HG03460 (cell line): ENCODE measurements around the gene PARP8.
"Not testable (repeated sequence)": the region's sequence is repeated elsewhere in the genome, so short reads cannot be mapped to it uniquely, and the experiment has no call there.

Experiments
- ATAC-seq: cut with Tn5 transposase; IDR thresholded peaks from one replicate; pipeline ENCODE4 v1.9.1; 2021; ENCODE audit not compliant: unreplicated experiment

PARP8 gene

DNA sequence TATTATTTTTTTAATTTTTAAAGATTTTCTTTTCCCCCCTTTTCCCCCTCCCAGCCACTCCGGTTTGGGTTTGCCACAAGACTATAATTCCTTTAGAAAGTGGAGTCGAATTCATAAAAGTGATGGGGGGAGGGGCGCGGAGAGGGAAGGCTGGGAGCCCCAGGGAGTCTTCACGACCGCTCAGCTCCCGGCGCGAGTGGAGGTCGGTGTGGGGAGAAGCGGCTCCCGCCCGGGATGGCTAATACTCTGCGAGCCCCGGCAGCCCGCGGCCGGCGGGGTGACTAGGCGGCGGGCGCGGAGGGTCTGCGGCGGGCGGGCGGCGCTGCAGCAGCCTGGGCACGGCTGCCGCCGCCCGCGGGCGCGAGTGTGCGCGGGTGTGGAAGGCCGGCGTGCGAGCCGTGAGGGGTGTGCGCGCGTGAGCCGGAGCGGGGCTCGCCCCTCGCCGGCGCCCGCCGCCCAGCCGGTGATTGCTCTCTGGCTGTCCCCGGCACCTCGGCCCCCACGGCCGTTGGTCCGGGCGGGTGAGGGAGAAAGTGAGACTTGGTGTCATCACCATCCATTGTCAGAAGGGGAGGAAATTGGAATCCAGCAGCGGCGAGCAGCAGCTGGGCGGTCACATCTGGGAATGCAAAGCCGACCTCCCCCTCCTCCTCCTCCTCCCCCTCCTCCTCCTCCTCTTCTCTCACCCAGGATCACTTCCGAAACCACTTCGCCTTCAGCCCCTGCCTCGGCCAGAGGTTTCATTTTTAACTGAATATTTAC, at the start of gene PARP8:
Gene PARP8 (plus strand): TSS at position 377 of the 762 bp plus-strand sequence. CDS start 459 bp downstream, outside the sequence.
- ATAC-seq: no peak

DNA sequence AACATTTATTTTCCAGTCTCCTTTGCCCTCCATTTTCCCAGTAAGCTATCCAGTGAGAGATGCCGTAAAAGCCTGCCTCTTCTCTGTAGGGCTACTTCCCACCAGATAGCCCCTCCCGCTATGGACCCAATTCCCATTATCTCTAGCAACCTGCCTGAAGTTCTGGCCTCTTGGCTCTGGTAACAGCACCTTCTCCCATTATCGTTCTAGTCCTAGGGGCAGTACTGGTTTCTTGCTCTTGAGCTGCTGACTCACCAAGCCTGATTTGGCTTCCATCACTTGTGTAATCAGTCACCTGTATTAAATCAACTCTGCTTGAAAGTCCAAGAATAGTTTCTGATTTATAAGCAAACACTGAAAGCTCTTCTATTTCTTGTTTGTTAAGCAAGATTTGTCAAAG, 42.8 kb upstream of the PARP8 start:
- ATAC-seq: no peak

GRCh38 chr5:50634866-50635265, 31.6 kb upstream of the PARP8 start:
- not testable (repeated sequence) for ATAC-seq

GRCh38 chr5:50637576-50637975, 28.9 kb upstream of the PARP8 start:
- ATAC-seq: not testable (repeated sequence)

DNA sequence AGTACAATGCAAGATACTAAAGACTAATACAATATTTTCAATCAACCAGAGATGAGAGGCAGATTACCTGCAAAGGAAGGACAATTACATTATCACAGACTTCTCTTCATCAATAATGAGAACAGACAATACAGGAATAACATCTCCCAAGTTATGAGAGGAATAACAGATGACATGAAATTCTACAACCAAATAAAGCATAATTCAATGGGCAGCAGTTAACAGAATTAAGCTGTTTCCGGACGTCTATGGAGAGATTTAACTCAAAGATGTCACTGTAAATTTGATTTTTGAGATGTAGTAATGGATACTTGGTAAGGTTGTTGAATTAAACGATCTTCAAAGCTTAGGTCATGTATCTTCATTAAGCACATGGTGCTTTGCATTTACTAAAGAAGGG, 19.8 kb upstream of the PARP8 start:
- ATAC-seq: no peak

GRCh38 chr5:50647726-50648125, 18.7 kb upstream of the PARP8 start:
- no peak for ATAC-seq

- ATAC-seq: peak; percentile 92
These were observed 12.5 kb upstream of the PARP8 start for GRCh38 chr5:50653946-50654345.

DNA sequence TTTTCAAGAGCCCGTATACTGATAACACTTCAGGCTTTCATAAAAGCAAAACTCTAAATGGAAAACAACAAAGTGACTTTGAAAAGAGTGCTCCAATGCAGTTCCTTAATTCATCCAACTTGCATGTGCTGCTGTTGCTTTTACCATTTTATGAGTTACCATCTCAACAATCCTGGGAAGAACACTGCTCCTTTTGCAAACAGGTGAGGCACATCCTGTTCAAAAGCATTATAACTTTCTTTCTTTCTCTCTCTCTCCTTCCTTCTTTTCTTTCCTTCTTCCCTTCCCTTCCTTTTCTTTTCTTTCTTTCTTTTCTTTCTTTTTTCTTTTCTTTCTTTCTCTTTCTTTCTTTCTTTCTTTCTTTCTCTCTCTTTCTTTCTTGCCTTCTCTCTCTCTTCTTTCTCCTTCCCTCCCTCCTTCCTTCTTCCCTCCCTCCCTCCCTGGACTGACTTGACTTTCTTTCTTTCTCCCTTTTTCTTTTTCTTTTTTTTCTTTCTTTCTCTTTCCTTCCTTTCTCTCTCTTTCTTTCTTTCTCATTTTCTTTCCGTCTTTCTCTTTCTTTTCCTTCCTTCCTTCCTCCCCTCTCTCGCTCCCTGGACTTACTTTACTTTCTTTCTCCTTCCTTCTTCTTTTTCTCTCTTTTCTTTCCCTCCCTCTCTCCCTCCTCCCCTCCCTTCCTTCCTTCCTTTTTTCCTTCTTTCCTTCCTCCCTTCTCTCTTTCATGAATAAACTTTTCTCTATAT, 11.2 kb upstream of the PARP8 start:
- ATAC-seq: no peak

DNA sequence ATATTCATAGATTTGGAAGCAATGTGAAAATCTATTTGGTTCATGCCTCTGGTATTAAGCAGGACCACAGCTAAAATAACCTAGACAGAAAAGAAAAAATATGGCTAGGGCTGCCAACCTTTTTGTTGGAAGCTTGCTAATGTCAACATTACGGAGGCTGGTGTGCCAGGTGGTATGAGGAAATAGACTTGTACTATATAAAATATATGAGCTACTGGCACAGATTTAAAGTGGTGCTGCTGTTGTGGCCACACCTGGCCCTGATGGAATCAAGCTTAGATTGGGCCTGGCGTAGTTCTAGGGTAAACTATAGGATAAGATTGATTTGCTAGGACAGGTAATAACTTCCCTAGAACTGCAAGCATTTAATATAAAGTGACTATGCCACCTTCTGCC, 10.6 kb upstream of the PARP8 start:
- ATAC-seq: no peak

DNA sequence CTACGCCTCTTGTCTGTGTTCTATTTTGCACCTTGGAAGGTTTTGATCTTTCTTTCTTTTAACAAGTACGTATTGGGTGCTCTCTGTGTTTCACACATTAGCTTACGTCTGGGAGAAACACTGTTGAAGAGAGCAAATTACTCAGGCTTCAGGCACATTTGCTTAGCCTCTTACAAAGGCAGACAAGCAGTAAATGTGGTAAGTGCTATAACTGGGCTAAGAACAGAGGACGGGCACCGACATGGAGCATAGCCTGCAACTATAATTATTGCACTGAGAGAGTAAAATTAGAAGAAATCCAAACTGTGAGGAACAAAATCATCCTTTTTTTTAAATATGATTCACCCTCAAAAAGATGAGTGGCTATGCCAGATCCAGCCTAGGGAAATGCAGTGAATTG, 9.4 kb upstream of the PARP8 start:
- ATAC-seq: no peak

- ATAC-seq: no peak
These were observed 8.2 kb upstream of the PARP8 start for GRCh38 chr5:50658246-50658645.

GRCh38 chr5:50663636-50664035, 2.8 kb upstream of the PARP8 start:
- ATAC-seq: no peak

- ATAC-seq: no peak
These were observed 1.3 kb upstream of the PARP8 start for GRCh38 chr5:50665091-50665490.

DNA sequence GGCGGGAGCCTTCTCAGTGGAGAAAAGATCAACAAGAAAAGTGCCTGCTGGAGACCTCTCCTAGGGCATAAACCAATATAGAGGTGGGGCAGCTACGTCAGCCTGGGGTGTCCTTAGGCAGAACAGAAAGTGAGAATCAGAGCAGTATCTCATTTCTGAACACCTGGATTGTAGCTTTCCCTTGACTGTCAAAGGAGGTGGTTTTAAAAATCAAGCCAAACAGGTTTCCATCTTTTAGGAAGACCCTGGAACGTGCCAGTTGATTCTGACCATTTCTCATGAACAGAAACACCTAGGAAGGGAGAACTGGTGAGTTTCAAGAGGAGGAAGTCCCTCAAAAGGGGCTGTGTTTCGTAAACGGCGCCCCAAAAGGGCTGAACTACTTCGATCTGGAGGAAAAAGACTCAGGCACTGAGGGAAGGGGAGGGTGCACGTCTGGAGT, 655 bp upstream of the PARP8 start:
- ATAC-seq: not testable (repeated sequence)

GRCh38 chr5:50667023-50667652, 701 bp downstream of the PARP8 start:
- ATAC-seq: peak; percentile 47

GRCh38 chr5:50667653-50668595, 1.5 kb downstream of the PARP8 start:
- peak; percentile 88 for ATAC-seq

- ATAC-seq: not testable (repeated sequence)
These were observed 2.2 kb downstream of the PARP8 start for GRCh38 chr5:50668636-50669035.

DNA sequence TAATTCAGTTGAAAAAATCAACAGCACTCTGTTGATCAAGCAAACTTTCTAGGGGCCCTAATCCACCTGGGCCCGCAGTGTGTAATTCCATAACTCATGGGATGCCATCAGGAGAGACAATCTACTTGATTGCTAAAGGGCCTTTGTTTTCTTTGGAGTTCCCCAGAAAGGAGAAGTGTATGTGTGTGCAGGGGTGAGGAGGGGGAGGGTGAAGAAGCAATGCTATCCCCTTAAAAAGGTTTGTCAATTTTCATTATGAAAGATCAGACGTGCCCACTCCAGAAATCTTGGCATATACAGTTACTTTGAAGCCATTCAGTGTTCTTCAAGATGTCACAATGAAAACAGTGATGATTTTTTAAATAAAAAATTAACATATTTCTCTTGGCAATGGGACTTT, 6.2 kb downstream of the PARP8 start:
- no peak for ATAC-seq

DNA sequence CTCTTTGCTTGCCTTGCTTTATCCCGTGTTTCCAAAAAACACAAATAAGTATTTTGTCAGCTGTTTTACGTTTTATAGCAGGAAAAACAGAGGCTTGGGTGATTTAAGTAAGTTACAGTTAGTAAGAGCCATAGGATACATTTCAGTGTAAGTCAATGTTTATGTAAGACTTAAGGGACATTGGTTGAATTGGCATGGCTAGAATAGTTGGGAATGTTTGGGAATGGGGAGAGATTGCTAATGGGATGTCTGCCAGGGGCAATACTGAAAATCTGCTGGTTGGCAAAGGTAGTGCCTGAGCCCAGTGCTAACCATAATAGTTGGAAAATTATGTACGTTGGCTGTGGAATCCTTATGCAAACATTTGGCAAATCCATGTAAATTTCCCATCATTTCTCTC, 7.0 kb downstream of the PARP8 start:
- ATAC-seq: not testable (repeated sequence)

GRCh38 chr5:50675385-50675784, 8.9 kb downstream of the PARP8 start:
- ATAC-seq: no peak

GRCh38 chr5:50679554-50679953, 13.1 kb downstream of the PARP8 start:
- ATAC-seq: not testable (repeated sequence)
